ENCODE data around the gene ANKRD53. TPM values are rescaled to one million over a fixed set of nuclear protein-coding genes. Genes with fewer than 3 reads are reported as not detected.

ANKRD53 gene
- total RNA-seq, 1 donor from 2014 or later = 1.1 TPM

- H3K9me3 ChIP-seq = no peaks in the 10 kb centered on the region
- intact Hi-C loops (cut with DNase I) = no loop called here
- ATAC-seq (no peak), DNase-seq (no peak)
- H3K4me1 ChIP-seq = no peaks in the 10 kb centered on the region
- no peak overlapping the region for H3K4me3 ChIP-seq
- no peak overlapping the region for H3K27ac ChIP-seq
- H3K27me3 ChIP-seq (ENCODE audit: low read depth) = peaks cover 20% of the 10 kb centered on the region
- no peak for TF ChIP-seq CTCF (IDR thresholded peaks at IDR 0.05)
- no peaks in the 10 kb centered on the region for H3K36me3 ChIP-seq
Observed at GRCh38 chr2:70962885-70963878, 15.2 kb upstream of the ANKRD53 start.

- no peak for ATAC-seq
- peaks cover 20% of the 10 kb centered on the region for H3K27me3 ChIP-seq (ENCODE audit: low read depth)
Observed at GRCh38 chr2:70964133-70964532, 14.3 kb upstream of the ANKRD53 start.

GRCh38 chr2:70964596-70965386, 13.6 kb upstream of the ANKRD53 start:
- intact Hi-C loops (cut with DNase I) = no loop called here
- Histone ChIP-seq H3K27me3 (ENCODE audit: low read depth) (peaks cover 20% of the 10 kb centered on the region), H3K36me3 (no peaks in the 10 kb centered on the region), H3K4me3 (peak overlapping the region; percentile 56), H3K4me1 (no peaks in the 10 kb centered on the region), H3K27ac (no peak overlapping the region), H3K9me3 (no peaks in the 10 kb centered on the region)
- TF ChIP-seq CTCF (IDR thresholded peaks at IDR 0.05) = peak; percentile 81
- ATAC-seq (peak; percentile 82 to 88), DNase-seq (peak; percentile 80)

More at GRCh38 chr2:70964133-70964532, 14.3 kb upstream of the ANKRD53 start:
- no peak for DNase-seq
- Histone ChIP-seq H3K36me3 (no peaks in the 10 kb centered on the region), H3K27ac (no peak overlapping the region), H3K4me1 (no peaks in the 10 kb centered on the region), H3K9me3 (no peaks in the 10 kb centered on the region), H3K4me3 (no peak overlapping the region)
- intact Hi-C loops (cut with DNase I) = no loop called here
- no peak for TF ChIP-seq CTCF (IDR thresholded peaks at IDR 0.05)

GRCh38 chr2:70965506-70965905, 12.9 kb upstream of the ANKRD53 start:
- Histone ChIP-seq H3K27ac (no peak overlapping the region), H3K4me1 (no peaks in the 10 kb centered on the region), H3K9me3 (no peaks in the 10 kb centered on the region), H3K4me3 (peak overlapping the region; percentile 56), H3K27me3 (ENCODE audit: low read depth) (peaks cover 20% of the 10 kb centered on the region), H3K36me3 (no peaks in the 10 kb centered on the region)
- ATAC-seq (no peak), DNase-seq (no peak)
- no peak for TF ChIP-seq CTCF (IDR thresholded peaks at IDR 0.05)
- intact Hi-C loops (cut with DNase I) = no loop called here

GRCh38 chr2:70966681-70967080, 11.7 kb upstream of the ANKRD53 start:
- TF ChIP-seq CTCF (IDR thresholded peaks at IDR 0.05) = no peak
- no peak for DNase-seq
- no peak overlapping the region for H3K27ac ChIP-seq
- ATAC-seq = no peak
- intact Hi-C loops (cut with DNase I) = no loop called here
- H3K27me3 ChIP-seq (ENCODE audit: low read depth) = peaks cover 20% of the 10 kb centered on the region
- H3K4me3 ChIP-seq = no peak overlapping the region
- H3K4me1 ChIP-seq = no peaks in the 10 kb centered on the region
- no peaks in the 10 kb centered on the region for H3K9me3 ChIP-seq
- H3K36me3 ChIP-seq = no peaks in the 10 kb centered on the region
